ENCODE measurements around the gene SPON1.

DNA sequence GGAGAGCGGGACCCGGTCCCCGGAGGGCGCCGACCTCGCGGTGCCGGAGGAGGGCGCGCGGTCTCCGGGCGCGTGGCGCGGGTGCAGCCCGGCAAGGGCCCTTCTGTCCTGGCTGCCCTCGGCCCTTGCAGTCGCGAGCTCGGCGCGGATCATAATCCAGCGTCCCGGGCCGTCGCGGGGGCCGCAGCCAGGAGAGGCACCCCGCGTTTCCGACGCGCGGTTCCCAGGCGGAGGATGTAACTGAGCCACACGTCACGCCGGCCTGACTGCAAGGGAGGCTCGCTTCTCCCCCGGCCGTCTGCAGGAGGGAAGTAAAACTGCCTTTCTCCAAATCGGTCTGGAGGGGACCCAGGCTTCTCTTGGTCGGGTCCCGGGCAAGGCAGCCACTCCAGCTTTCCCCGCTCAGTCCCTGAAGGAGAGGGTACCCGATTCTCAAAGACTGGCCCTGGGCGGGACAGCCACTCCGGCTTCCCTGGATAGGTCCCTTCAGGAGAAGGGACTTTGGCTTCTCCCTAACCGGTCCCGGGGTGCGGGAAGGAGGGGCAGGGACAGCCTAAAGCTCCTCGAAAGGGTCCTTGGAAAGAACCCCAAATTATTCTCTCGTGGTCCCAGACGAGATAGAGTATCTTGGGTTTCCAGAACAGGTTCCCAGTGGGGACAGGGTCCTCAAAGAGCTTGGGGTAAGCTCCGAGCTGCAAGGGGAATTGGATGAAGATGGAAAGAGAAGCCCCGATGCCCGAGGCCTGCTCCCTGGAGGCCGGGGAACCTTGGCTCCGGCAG, 836 bp downstream of the SPON1 start:
- TF ChIP-seq, protein P1, sequence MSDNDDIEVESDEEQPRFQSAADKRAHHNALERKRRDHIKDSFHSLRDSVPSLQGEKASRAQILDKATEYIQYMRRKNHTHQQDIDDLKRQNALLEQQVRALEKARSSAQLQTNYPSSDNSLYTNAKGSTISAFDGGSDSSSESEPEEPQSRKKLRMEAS (CRISPR knock-in tag; IDR thresholded peaks at IDR 0.05), result 0 out of 2 replicates have a peak, but pooled peaks have one; percentile 6
- TF ChIP-seq, protein P2, sequence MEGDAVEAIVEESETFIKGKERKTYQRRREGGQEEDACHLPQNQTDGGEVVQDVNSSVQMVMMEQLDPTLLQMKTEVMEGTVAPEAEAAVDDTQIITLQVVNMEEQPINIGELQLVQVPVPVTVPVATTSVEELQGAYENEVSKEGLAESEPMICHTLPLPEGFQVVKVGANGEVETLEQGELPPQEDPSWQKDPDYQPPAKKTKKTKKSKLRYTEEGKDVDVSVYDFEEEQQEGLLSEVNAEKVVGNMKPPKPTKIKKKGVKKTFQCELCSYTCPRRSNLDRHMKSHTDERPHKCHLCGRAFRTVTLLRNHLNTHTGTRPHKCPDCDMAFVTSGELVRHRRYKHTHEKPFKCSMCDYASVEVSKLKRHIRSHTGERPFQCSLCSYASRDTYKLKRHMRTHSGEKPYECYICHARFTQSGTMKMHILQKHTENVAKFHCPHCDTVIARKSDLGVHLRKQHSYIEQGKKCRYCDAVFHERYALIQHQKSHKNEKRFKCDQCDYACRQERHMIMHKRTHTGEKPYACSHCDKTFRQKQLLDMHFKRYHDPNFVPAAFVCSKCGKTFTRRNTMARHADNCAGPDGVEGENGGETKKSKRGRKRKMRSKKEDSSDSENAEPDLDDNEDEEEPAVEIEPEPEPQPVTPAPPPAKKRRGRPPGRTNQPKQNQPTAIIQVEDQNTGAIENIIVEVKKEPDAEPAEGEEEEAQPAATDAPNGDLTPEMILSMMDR (IDR thresholded peaks at IDR 0.05), result no peak
- TF ChIP-seq, protein P3, sequence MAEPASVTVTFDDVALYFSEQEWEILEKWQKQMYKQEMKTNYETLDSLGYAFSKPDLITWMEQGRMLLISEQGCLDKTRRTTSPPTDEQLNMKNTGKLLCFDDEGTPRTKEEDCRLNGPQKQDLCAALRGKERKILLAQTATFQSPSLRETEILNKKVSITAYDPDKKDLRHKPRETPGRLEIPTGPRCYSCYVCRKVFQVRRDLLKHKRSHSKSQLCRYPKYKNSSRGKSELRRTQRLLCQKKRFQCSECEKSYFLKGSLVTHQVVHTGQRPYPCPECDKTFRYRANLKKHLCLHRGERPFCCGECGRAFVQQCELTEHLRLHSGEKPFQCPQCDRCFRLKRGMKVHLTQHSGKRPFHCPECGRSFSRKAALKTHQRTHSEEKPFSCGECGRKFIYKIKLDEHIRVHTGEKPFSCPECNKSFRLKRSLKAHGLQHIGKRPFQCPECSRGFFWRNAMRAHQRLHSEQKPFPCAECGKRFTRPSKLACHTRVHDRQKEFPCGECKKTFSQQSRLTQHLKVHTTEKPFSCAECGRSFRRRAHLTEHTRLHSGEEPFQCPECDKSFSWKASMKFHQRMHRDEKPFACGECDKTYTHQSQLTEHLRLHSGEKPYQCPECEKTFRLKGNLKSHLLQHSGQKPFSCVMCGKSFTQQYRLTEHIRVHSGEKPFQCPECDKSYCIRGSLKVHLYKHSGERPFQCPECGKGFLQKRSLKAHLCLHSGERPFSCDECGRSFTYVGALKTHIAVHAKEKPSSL (CRISPR knock-in tag; conservative IDR thresholded peaks at IDR 0.05), result no peak
- TF ChIP-seq SMAD4 (CRISPR knock-in tag; IDR thresholded peaks at IDR 0.05) (no peak), TP53 (CRISPR knock-in tag; IDR thresholded peaks at IDR 0.05) (no peak), GABPB1 (CRISPR knock-in tag; IDR thresholded peaks at IDR 0.05) (no peak)
- TF ChIP-seq, protein P4, sequence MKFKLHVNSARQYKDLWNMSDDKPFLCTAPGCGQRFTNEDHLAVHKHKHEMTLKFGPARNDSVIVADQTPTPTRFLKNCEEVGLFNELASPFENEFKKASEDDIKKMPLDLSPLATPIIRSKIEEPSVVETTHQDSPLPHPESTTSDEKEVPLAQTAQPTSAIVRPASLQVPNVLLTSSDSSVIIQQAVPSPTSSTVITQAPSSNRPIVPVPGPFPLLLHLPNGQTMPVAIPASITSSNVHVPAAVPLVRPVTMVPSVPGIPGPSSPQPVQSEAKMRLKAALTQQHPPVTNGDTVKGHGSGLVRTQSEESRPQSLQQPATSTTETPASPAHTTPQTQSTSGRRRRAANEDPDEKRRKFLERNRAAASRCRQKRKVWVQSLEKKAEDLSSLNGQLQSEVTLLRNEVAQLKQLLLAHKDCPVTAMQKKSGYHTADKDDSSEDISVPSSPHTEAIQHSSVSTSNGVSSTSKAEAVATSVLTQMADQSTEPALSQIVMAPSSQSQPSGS (CRISPR knock-in tag; IDR thresholded peaks at IDR 0.05; ENCODE audit: borderline replicate concordance, low read depth), result no peak
- TF ChIP-seq, protein P5, sequence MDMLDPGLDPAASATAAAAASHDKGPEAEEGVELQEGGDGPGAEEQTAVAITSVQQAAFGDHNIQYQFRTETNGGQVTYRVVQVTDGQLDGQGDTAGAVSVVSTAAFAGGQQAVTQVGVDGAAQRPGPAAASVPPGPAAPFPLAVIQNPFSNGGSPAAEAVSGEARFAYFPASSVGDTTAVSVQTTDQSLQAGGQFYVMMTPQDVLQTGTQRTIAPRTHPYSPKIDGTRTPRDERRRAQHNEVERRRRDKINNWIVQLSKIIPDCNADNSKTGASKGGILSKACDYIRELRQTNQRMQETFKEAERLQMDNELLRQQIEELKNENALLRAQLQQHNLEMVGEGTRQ (CRISPR knock-in tag; IDR thresholded peaks at IDR 0.05), result no peak
- TF ChIP-seq, protein P6, sequence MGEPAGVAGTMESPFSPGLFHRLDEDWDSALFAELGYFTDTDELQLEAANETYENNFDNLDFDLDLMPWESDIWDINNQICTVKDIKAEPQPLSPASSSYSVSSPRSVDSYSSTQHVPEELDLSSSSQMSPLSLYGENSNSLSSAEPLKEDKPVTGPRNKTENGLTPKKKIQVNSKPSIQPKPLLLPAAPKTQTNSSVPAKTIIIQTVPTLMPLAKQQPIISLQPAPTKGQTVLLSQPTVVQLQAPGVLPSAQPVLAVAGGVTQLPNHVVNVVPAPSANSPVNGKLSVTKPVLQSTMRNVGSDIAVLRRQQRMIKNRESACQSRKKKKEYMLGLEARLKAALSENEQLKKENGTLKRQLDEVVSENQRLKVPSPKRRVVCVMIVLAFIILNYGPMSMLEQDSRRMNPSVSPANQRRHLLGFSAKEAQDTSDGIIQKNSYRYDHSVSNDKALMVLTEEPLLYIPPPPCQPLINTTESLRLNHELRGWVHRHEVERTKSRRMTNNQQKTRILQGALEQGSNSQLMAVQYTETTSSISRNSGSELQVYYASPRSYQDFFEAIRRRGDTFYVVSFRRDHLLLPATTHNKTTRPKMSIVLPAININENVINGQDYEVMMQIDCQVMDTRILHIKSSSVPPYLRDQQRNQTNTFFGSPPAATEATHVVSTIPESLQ (CRISPR knock-in tag; IDR thresholded peaks at IDR 0.05), result no peak
- TF ChIP-seq, protein P7, sequence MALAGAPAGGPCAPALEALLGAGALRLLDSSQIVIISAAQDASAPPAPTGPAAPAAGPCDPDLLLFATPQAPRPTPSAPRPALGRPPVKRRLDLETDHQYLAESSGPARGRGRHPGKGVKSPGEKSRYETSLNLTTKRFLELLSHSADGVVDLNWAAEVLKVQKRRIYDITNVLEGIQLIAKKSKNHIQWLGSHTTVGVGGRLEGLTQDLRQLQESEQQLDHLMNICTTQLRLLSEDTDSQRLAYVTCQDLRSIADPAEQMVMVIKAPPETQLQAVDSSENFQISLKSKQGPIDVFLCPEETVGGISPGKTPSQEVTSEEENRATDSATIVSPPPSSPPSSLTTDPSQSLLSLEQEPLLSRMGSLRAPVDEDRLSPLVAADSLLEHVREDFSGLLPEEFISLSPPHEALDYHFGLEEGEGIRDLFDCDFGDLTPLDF (CRISPR knock-in tag; IDR thresholded peaks at IDR 0.05), result no peak
